Activated CD8-positive, alpha-beta memory T cell treated with anti-CD3 and anti-CD28 coated beads for 48 hours (primary cell): ENCODE data around the gene PKD2L1.
"Not testable (repeated sequence)": the region's sequence is repeated elsewhere in the genome, so short reads cannot be mapped to it uniquely, and the experiment has no call there.

ENCODE experiments used
- DNase-seq, 3 experiments: peaks; one replicate each; pipeline ENCODE4 v3.0.0-alpha.2; 2020; ENCODE audit warnings: low read depth in 2 of 3, low spot score in 2 of 3

The PKD2L1 gene

DNA sequence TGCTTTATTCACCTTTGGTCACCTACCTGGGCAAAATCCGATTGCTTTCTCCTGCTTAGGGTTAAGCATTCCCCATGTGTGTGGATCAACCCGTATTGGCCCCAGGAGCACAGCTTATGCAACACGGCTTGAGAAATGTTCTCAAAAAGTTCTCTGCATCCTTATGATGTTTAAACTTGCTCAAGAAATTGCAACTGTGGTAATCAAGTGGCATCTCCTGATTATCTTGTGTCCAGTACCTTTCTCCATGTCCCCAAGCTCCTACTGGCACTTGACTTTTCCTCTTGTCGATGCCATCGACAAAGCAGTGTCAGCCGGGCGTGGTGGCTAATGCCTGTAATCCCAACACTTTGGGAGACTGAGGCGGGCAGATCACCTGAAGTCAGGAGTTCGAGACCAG is 4.7 kb upstream of the PKD2L1 start:
- no peak for DNase-seq

GRCh38 chr10:100333661-100334440 is 3.8 kb upstream of the PKD2L1 start:
- DNase-seq: no peak

GRCh38 chr10:100333106-100333505 is 3.1 kb upstream of the PKD2L1 start:
- DNase-seq: no peak

DNA sequence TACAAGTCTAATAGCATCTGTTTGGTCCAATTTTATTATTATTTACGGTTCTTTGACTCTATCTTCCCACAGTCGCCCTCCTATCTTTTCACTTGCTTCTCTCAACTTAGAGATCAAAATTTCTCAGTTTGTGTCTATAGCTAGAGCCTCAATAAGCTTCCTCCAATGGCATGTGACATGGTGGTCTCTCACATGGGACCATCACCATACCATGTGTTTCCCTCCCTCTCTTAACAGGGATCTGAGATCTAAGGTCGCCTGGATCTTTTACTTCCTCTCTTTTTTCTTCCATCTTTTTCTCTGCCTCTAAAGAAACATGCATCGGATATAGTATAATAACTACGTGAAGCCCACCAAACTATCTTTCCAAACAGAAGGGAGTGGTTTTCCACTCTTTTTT is 1.8 kb downstream of the PKD2L1 start:
- DNase-seq: no peak

DNA sequence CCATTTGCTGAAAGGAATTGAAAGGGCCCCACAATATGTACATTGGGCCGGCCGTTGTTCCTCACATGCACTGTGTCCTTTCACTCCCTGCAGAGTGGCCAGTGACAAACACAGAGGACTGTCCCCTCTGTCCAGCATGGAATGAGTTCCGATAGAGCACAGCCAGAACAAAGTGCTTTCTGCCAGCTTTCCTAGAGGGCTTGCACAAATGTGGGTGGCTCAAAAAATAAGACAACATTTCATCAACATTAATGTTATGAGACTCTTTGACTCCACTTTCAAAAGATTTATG is 2.4 kb downstream of the PKD2L1 start:
- DNase-seq: no peak

DNA sequence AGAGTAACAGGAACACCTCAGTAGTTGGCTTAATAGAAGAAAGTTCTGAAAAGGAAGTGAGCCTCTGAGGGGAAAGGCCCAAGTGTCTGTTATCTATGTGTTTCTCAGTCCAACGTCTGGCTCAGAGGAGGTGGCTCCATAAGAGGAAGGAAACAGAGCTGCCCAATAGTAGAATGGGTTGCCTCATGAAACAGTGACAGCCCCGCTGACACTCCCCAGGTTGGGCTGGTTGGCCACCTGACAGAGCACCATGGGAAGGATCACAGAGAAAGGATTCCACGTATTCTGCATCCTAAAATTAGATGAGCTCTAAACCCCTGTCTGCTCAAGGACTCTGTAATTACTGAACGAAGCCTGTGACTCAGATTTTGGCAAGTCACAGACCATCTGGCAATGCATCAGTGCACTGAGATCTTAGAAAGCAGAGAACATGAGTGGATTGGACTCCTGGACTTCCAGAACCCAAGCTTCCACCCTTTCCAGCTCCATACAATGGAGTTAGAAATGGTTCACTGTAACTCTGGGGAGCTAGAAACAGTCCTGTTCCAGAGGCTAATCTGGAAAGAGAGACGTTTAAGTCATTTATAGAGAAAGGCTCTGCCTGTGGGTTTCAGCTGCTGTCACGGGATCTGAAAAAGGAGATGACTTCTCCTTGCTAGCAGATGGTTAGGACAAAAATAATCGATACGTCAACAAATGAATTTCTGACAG is 2.9 kb downstream of the PKD2L1 start:
- DNase-seq: no peak

GRCh38 chr10:100325158-100325557 is 4.9 kb downstream of the PKD2L1 start:
- no peak for DNase-seq

DNA sequence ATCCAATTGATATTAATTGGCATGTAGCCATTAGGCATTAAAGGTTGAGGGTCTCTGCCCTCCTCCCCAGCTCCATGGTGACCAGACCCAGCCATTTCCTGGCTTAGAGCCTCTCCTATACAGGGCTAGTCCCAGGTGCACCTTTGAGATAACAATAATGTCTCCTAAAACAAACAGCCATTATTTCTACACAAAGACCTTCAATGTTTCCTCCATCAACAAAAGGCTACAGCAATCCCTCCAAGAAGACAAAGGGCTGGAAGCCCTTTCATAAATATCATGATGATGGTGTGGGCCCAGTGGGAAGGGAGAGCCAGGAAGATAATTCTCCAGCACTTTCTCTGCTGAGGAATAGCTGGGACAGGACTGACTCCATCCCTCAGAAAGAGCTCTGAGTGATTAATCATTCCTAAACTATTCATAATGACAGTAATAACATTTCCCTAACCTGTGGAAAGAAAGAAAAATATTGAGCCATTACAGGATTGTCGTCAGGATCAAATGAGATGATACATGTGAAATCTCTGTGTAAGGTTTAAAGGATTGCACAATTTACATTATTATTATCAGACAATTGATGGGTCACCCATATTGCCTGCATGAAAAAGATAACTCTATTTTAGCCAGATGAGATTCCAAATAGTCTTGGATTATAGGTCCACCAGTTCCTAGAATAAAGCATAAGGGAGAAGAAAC is 10.2 kb downstream of the PKD2L1 start:
- no peak for DNase-seq

DNA sequence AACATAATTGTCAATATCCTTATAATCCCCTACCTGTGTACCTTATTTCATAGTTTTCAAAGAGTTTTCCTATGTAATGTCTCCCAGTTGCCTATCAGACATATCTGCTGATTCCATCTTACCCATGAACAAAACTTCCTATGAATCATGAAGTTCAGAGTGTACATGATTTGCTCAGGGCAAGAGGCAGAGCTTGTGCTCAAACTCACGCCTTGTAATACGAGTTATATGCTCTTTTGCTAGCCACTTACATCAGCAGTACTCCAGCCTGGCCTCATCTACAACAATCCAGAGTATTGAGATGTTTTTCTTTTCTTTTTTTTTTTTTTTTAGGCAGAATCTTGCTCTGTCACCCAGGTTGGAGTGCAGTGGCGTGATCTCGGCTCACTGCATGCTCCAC is 11.8 kb downstream of the PKD2L1 start:
- no peak for DNase-seq

DNA sequence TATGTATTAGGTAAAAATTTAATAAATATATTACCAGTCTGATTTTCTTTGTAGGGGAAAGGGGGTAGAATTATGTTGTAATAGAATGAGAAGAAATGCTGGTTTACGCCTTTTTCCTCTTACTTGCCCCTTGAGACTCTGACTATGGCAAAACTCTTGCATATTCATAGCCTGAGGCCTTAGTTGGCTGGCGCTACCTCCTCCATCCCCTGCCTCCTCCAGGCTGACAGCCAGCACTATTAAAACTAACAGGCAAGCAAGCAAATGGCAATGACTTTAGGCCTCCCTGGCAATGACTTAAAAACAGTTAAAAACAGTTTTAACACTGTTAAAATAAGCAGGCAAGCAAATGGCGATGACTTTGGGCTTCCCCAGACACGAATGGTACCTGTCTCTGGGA is 14.4 kb downstream of the PKD2L1 start:
- no peak for DNase-seq

DNA sequence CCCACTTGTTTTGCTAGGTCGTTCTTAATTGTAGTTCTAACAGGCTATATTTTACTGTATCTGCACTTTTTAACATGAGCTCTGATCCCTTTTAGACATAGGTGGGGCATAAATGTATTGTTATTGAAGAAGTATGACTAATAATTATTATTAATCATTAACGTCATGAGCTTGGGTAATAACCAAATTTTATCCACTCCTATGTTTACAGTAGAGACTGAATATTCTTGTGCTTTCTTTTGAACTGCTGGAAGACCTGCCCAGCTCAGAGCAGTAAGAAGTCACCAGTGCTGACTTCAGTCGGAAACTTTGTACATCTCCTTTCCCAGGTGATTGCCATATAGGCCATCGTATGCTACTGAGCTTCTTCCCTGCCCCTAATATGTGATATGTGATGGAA is 18.7 kb downstream of the PKD2L1 start:
- no peak for DNase-seq

- DNase-seq: no peak
Measured at GRCh38 chr10:100307684-100308083, 22.3 kb downstream of the PKD2L1 start.

GRCh38 chr10:100306861-100307260 is 23.2 kb downstream of the PKD2L1 start:
- no peak for DNase-seq

- no peak for DNase-seq
Measured at GRCh38 chr10:100304414-100304813, 25.6 kb downstream of the PKD2L1 start.

DNA sequence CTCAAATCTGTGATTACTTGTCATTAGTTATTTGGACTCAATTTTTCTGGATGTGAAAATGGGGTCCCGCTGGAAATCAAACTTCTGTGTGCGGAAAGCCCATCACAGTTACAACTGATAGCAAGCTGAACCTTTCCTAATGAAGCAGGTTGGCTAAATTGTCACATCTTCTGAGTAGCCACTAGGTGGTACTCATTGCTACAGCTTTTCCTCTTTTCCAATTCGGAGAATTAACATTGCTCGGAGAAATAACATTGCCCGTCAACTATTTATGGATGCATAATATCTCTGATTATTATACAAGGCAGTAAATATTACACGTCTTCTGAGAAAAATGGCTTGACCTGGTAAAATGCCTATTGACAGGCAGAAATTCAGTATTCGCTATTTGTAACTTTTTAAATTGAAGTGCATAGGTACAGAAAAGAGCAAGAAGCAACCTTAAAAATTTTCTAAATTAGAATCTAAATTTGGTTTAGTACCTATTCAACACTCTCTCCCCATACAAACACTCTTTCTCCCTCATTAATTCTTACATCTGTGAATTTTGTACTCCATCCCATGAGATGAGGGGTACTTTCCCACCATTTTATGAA is 26.2 kb downstream of the PKD2L1 start:
- no peak for DNase-seq

DNA sequence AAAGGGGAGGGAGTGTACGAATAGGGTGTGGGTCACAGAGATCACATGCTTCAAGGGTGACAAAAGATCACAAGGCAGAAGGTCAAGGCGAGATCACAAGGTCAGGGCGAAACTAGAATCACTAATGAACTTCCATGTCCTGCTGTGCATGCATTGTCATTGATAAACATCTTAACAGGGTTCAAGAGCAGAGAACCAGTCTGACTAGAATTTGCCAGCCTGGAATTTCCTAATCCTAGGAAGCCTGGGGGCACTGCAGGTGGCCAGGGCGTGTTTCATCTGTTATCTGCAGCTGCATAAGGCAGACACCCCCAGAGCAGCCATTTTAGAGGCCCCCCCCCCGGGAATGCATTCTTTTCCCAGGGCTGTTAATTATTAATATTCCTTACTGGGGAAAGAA is 28.9 kb downstream of the PKD2L1 start:
- not testable (repeated sequence) for DNase-seq

DNA sequence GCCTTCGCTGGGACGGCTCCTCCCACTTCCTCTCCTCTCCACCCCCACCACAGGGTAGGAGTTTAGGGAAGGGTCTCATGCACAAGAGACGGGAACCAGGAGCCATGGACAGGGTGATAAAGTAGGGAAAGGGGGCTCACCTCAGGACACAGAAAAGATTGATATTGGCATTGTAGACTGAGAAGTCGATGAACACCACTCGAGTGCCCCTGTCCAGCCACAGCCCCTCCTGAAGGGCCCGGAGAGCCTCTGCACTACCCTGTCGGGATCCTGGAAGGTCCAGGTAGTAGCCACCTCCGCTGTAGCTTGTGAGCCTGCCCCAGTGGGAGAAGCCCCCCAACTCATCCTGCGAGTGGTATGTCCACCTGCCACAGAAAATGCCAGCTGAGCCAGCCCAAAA is 32.8 kb downstream of the PKD2L1 start:
- DNase-seq: no peak

DNA sequence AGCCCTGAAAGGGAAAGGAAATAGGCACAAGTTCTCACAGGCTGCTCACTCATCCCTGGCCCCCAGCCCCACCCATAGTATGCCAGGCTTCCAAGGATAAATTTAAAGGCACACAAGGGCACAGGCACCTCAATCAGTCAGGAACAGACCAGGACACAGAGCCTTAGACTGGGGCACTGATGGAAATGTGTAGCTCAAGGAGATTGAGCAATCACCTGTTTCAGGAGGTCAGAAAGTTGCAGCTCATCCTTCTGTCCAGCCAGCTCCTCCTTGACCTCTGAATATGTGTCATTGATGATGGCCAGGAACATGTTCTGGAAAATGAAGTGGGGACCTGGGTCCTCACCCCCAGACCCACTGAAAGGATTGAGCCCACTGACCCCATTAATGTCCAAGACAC is 37.0 kb downstream of the PKD2L1 start:
- DNase-seq: no peak

- not testable (repeated sequence) for DNase-seq
Measured at GRCh38 chr10:100292300-100292699, 37.7 kb downstream of the PKD2L1 start.

DNA sequence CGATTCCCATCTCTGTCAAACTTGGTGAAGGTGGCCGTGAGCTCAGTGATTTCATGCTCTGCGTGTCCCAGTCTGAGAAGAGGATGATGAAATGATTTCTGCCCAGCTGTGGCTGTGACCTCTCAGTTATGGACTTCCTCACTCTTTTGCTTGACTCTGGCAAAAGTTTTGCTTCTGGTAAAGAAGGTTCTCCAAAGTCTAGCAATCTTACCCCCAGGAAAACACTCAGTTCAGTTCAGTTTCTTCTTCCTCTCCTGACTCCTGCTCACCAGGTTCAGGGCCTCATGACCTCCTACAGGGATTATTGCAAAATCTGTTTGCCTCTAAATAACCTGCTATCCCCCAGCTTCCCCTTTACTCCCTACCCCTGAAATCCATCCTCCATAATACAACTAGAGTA is 38.7 kb downstream of the PKD2L1 start:
- DNase-seq: no peak

GRCh38 chr10:100289641-100290040 is 40.4 kb downstream of the PKD2L1 start:
- DNase-seq: no peak

DNA sequence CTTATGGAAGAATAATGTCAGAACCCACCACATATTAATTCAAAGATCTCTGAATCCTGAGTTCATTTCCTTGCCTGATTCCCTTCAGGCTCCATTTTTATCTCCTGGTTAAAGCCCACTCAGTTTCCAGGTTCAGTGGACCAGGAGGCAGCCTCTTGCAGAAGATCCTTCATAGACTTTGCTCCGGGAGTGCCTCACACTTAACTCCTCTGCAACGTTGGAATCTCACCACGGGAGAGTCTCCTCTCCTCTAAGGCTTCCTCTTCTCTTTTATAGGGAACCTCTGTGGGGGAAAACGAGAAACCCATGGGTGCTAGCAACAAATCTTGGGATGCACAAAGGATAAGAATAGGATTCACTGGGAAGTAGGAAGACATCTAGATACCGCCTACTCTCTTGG is 41.8 kb downstream of the PKD2L1 start:
- no peak for DNase-seq
